ENCODE measurements around the gene ZBTB5.

DNA sequence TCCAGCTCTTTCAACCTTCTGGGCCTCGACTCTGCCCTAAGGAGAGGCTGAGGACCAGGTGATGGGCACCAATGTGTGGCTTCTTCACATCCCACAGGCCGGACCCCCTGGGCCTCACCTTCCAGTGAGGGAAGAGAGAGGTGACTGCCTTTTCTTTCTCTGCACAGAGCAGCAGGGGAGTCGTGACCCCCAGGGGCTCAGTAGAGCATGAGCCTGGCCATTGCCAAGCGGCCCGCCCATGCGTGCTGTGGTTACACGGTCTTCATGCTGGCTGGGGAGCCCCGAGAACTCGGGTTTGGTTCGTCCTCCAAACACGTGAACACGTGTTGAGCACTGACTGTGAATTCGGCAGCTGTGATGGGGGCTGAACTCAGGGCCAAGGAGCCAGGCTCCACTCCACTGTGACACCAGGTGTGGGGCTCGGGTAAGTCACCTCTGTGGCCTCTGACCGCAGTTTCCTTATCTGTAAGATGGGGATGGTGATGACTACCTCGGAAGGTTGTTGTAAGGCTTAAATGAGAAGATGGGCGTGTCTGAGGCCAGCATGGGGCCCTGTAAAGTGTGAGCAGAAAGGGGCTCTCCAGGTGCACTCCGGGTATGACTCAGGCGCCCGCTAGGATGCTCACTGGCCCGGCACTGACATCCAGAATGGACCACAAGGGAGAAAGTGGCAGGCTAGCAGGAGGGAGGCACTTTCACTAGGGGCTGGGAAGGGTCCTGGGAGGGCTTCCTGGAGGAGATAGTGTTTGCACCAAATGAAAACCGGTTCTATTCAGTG, 56.1 kb downstream of the ZBTB5 start:
- TF ChIP-seq NR1H2 (CRISPR knock-in tag; IDR thresholded peaks at IDR 0.05) (no peak), POLR2H (tag; IDR thresholded peaks at IDR 0.05; ENCODE audit: low read depth) (no peak), EZH2 (IDR thresholded peaks at IDR 0.05; ENCODE audit: borderline replicate concordance, low read depth, low read length) (no peak), RAD21 (CRISPR knock-in tag; conservative IDR thresholded peaks at IDR 0.05 in 1 of 2, IDR thresholded peaks at IDR 0.05 in 1 of 2) (no peak), NFATC3 (IDR thresholded peaks at IDR 0.05) (no peak), RBM22 (IDR thresholded peaks at IDR 0.05; ENCODE audit: low read depth, low read length, poor library complexity, severe bottlenecking) (no peak), PHF8 (IDR thresholded peaks at IDR 0.05; ENCODE audit: borderline replicate concordance, low read length) (no peak)
- TF ChIP-seq, protein P1, sequence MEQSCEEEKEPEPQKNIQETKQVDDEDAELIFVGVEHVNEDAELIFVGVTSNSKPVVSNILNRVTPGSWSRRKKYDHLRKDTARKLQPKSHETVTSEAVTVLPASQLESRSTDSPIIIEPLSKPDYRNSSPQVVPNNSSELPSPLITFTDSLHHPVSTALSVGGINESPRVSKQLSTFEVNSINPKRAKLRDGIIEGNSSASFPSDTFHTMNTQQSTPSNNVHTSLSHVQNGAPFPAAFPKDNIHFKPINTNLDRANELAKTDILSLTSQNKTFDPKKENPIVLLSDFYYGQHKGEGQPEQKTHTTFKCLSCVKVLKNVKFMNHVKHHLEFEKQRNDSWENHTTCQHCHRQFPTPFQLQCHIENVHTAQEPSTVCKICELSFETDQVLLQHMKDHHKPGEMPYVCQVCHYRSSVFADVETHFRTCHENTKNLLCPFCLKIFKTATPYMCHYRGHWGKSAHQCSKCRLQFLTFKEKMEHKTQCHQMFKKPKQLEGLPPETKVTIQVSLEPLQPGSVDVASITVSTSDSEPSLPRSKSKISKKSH (CRISPR knock-in tag; IDR thresholded peaks at IDR 0.05): no peak
- TF ChIP-seq, protein P2, sequence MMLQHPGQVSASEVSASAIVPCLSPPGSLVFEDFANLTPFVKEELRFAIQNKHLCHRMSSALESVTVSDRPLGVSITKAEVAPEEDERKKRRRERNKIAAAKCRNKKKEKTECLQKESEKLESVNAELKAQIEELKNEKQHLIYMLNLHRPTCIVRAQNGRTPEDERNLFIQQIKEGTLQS (IDR thresholded peaks at IDR 0.05): no peak
- TF ChIP-seq, protein P2 (CRISPR knock-in tag; conservative IDR thresholded peaks at IDR 0.05): no peak

Data from K562 (cell line).